Measurements from ENCODE around the gene XYLT1. TPM values are rescaled to one million over a fixed set of nuclear protein-coding genes. Genes with fewer than 3 reads are reported as not detected.

XYLT1 gene
- total RNA-seq, 2 experiments from 2014 or later, result 5.1 to 6.2 TPM

- DNase-seq (no peak), ATAC-seq (no peak)
- Mint-ChIP-seq H3K36me3 (ENCODE audit: low read depth) (no peaks in the 10 kb centered on the region), H3K4me3 (no peak overlapping the region), H3K27ac (no peak overlapping the region), H3K4me1 (peaks cover 31% of the 10 kb centered on the region), H3K27me3 (no peaks in the 10 kb centered on the region), H3K9me3 (ENCODE audit: low read depth) (peaks cover 4% of the 10 kb centered on the region)
- ChIA-PET POLR2A (no interaction called here), CTCF (no interaction called here)
- intact Hi-C loops (cut with DNase I, micrococcal nuclease), result no loop called here
Observed at GRCh38 chr16:17391715-17392114, 79.0 kb downstream of the XYLT1 start.

- H3K4me1 Mint-ChIP-seq, result peaks cover 26% of the 10 kb centered on the region
- POLR2A ChIA-PET, result no interaction called here
- DNase-seq (no peak), ATAC-seq (no peak)
- H3K27ac Mint-ChIP-seq, result no peak overlapping the region
- CTCF ChIA-PET, result no interaction called here
- no peaks in the 10 kb centered on the region for H3K27me3 Mint-ChIP-seq
- H3K4me3 Mint-ChIP-seq, result no peak overlapping the region
- no peaks in the 10 kb centered on the region for H3K36me3 Mint-ChIP-seq (ENCODE audit: low read depth)
- intact Hi-C loops (cut with DNase I, micrococcal nuclease), result no loop called here
- peaks cover 4% of the 10 kb centered on the region for H3K9me3 Mint-ChIP-seq (ENCODE audit: low read depth)
Observed at GRCh38 chr16:17389384-17389783, 81.4 kb downstream of the XYLT1 start.

- DNase-seq, result no peak
- Mint-ChIP-seq H3K9me3 (ENCODE audit: low read depth) (peaks cover 3% of the 10 kb centered on the region), H3K36me3 (ENCODE audit: low read depth) (no peaks in the 10 kb centered on the region), H3K27ac (no peak overlapping the region), H3K4me3 (no peak overlapping the region), H3K4me1 (peaks cover 27% of the 10 kb centered on the region), H3K27me3 (no peaks in the 10 kb centered on the region)
- ATAC-seq, result no peak
- ChIA-PET POLR2A (no interaction called here), CTCF (no interaction called here)
- intact Hi-C loops (cut with DNase I, micrococcal nuclease), result no loop called here
Observed at GRCh38 chr16:17387256-17387655, 83.5 kb downstream of the XYLT1 start.

- intact Hi-C loops (cut with DNase I, micrococcal nuclease), result no loop called here
- no peak overlapping the region for H3K27ac Mint-ChIP-seq
- DNase-seq (no peak), ATAC-seq (no peak)
- ChIA-PET POLR2A (no interaction called here), CTCF (interaction anchor here (0.6 kb wide), 1 partner anchor 24 kb away, joined by 4 read pairs; no protein-coding TSS in a partner anchor)
- H3K4me3 Mint-ChIP-seq, result no peak overlapping the region
- no peaks in the 10 kb centered on the region for H3K9me3 Mint-ChIP-seq (ENCODE audit: low read depth)
- no peaks in the 10 kb centered on the region for H3K27me3 Mint-ChIP-seq
- H3K4me1 Mint-ChIP-seq, result peaks cover 22% of the 10 kb centered on the region
- no peaks in the 10 kb centered on the region for H3K36me3 Mint-ChIP-seq (ENCODE audit: low read depth)
Observed at GRCh38 chr16:17386229-17386628, 84.5 kb downstream of the XYLT1 start.

GRCh38 chr16:17384471-17384870 is 86.3 kb downstream of the XYLT1 start:
- Mint-ChIP-seq H3K9me3 (ENCODE audit: low read depth) (no peaks in the 10 kb centered on the region), H3K36me3 (ENCODE audit: low read depth) (no peaks in the 10 kb centered on the region), H3K27me3 (no peaks in the 10 kb centered on the region), H3K27ac (no peak overlapping the region), H3K4me3 (no peak overlapping the region), H3K4me1 (peaks cover 32% of the 10 kb centered on the region)
- no peak for DNase-seq
- CTCF ChIA-PET, result interaction anchor here (2.4 kb wide), 1 partner anchor 14 kb away, joined by 14 read pairs; no protein-coding TSS in a partner anchor
- intact Hi-C loops (cut with DNase I, micrococcal nuclease), result no loop called here
- POLR2A ChIA-PET, result interaction anchor here (0.7 kb wide), 1 partner anchor 417 kb away, joined by 3 read pairs; no protein-coding TSS in a partner anchor
- ATAC-seq, result no peak

GRCh38 chr16:17382949-17383863 is 87.6 kb downstream of the XYLT1 start:
- Mint-ChIP-seq H3K9me3 (ENCODE audit: low read depth) (no peaks in the 10 kb centered on the region), H3K4me3 (no peak overlapping the region), H3K4me1 (peaks cover 39% of the 10 kb centered on the region), H3K27me3 (no peaks in the 10 kb centered on the region), H3K36me3 (ENCODE audit: low read depth) (no peaks in the 10 kb centered on the region), H3K27ac (peak overlapping the region; percentile 62)
- intact Hi-C loops (cut with DNase I, micrococcal nuclease), result no loop called here
- no peak for DNase-seq
- ChIA-PET CTCF (interaction anchor here (2.4 kb wide), 1 partner anchor 13 kb away, joined by 14 read pairs; no protein-coding TSS in a partner anchor), POLR2A (no interaction called here)
- ATAC-seq, result peak; percentile 36

GRCh38 chr16:17382514-17382913 is 88.2 kb downstream of the XYLT1 start:
- DNase-seq (no peak), ATAC-seq (no peak)
- POLR2A ChIA-PET, result no interaction called here
- no peaks in the 10 kb centered on the region for H3K9me3 Mint-ChIP-seq (ENCODE audit: low read depth)
- no peak overlapping the region for H3K4me3 Mint-ChIP-seq
- intact Hi-C loops (cut with DNase I, micrococcal nuclease), result no loop called here
- no peaks in the 10 kb centered on the region for H3K36me3 Mint-ChIP-seq (ENCODE audit: low read depth)
- H3K27me3 Mint-ChIP-seq, result no peaks in the 10 kb centered on the region
- H3K4me1 Mint-ChIP-seq, result peaks cover 45% of the 10 kb centered on the region
- CTCF ChIA-PET, result interaction anchor here (2.4 kb wide), 1 partner anchor 12 kb away, joined by 14 read pairs; no protein-coding TSS in a partner anchor
- H3K27ac Mint-ChIP-seq, result no peak overlapping the region

- POLR2A ChIA-PET, result no interaction called here
- Mint-ChIP-seq H3K27me3 (no peaks in the 10 kb centered on the region), H3K4me1 (peaks cover 51% of the 10 kb centered on the region), H3K36me3 (ENCODE audit: low read depth) (no peaks in the 10 kb centered on the region), H3K4me3 (no peak overlapping the region), H3K9me3 (ENCODE audit: low read depth) (no peaks in the 10 kb centered on the region), H3K27ac (no peak overlapping the region)
- ATAC-seq (no peak), DNase-seq (no peak)
- intact Hi-C loops (cut with DNase I, micrococcal nuclease), result no loop called here
- CTCF ChIA-PET, result no interaction called here
Observed at GRCh38 chr16:17381784-17382183, 89.0 kb downstream of the XYLT1 start.

GRCh38 chr16:17380613-17381012 is 90.1 kb downstream of the XYLT1 start:
- POLR2A ChIA-PET, result interaction anchor here (0.5 kb wide), 1 partner anchor 1687 kb away, joined by 5 read pairs; the partner anchor contains the start of gene COQ7
- Mint-ChIP-seq H3K9me3 (ENCODE audit: low read depth) (no peaks in the 10 kb centered on the region), H3K27me3 (no peaks in the 10 kb centered on the region), H3K27ac (no peak overlapping the region), H3K4me3 (no peak overlapping the region), H3K4me1 (peaks cover 48% of the 10 kb centered on the region), H3K36me3 (ENCODE audit: low read depth) (no peaks in the 10 kb centered on the region)
- intact Hi-C loops (cut with DNase I, micrococcal nuclease), result no loop called here
- no peak for DNase-seq
- CTCF ChIA-PET, result interaction anchor here (0.7 kb wide), 1 partner anchor 11 kb away, joined by 3 read pairs; no protein-coding TSS in a partner anchor
- ATAC-seq, result peak; percentile 42

GRCh38 chr16:17379121-17379571 is 91.6 kb downstream of the XYLT1 start:
- Mint-ChIP-seq H3K4me3 (no peak overlapping the region), H3K4me1 (peaks cover 57% of the 10 kb centered on the region), H3K27ac (no peak overlapping the region), H3K27me3 (no peaks in the 10 kb centered on the region), H3K36me3 (ENCODE audit: low read depth) (no peaks in the 10 kb centered on the region), H3K9me3 (ENCODE audit: low read depth) (no peaks in the 10 kb centered on the region)
- ChIA-PET CTCF (interaction anchor here (0.7 kb wide), 1 partner anchor 10 kb away, joined by 3 read pairs; no protein-coding TSS in a partner anchor), POLR2A (no interaction called here)
- DNase-seq (no peak), ATAC-seq (no peak)
- intact Hi-C loops (cut with DNase I, micrococcal nuclease), result no loop called here

- ATAC-seq, result peak; percentile 37
- CTCF ChIA-PET, result no interaction called here
- no peak overlapping the region for H3K4me3 Mint-ChIP-seq
- DNase-seq, result no peak
- no peaks in the 10 kb centered on the region for H3K27me3 Mint-ChIP-seq
- POLR2A ChIA-PET, result no interaction called here
- H3K9me3 Mint-ChIP-seq (ENCODE audit: low read depth), result no peaks in the 10 kb centered on the region
- peaks cover 54% of the 10 kb centered on the region for H3K4me1 Mint-ChIP-seq
- intact Hi-C loops (cut with DNase I, micrococcal nuclease), result no loop called here
- H3K36me3 Mint-ChIP-seq (ENCODE audit: low read depth), result no peaks in the 10 kb centered on the region
- H3K27ac Mint-ChIP-seq, result no peak overlapping the region
Observed at GRCh38 chr16:17377360-17378324, 93.1 kb downstream of the XYLT1 start.
